Measurements from ENCODE around the gene SLTM.
"Not testable (repeated sequence)": the region's sequence is repeated elsewhere in the genome, so short reads cannot be mapped to it uniquely, and the experiment has no call there.

SLTM gene

DNA sequence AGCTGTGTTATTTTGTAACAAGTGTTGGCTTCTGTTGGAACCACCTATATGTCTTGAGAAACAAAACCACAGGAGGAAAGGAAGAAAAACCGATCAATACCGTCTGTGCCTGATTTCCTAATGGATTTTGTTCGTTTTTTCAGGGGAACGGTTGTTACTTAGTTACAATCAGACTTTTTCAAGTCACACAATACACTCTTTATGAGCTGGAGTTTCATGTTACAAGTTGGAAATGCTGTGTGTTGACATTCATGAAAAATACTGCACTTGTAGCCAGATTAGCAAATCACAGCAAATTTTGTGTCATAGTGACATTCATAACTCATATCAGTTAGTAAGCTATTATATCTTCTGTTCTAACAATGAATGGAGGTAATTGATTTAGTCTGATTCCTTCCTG, 78.9 kb downstream of the SLTM start (continued):
- TF ChIP-seq, protein P1, sequence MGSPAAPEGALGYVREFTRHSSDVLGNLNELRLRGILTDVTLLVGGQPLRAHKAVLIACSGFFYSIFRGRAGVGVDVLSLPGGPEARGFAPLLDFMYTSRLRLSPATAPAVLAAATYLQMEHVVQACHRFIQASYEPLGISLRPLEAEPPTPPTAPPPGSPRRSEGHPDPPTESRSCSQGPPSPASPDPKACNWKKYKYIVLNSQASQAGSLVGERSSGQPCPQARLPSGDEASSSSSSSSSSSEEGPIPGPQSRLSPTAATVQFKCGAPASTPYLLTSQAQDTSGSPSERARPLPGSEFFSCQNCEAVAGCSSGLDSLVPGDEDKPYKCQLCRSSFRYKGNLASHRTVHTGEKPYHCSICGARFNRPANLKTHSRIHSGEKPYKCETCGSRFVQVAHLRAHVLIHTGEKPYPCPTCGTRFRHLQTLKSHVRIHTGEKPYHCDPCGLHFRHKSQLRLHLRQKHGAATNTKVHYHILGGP (tag by site-specific recombination; IDR thresholded peaks at IDR 0.05): no peak
- TF ChIP-seq, protein P2, sequence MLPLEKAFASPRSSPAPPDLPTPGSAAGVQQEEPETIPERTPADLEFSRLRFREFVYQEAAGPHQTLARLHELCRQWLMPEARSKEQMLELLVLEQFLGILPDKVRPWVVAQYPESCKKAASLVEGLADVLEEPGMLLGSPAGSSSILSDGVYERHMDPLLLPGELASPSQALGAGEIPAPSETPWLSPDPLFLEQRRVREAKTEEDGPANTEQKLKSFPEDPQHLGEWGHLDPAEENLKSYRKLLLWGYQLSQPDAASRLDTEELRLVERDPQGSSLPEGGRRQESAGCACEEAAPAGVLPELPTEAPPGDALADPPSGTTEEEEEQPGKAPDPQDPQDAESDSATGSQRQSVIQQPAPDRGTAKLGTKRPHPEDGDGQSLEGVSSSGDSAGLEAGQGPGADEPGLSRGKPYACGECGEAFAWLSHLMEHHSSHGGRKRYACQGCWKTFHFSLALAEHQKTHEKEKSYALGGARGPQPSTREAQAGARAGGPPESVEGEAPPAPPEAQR (tag by site-specific recombination; IDR thresholded peaks at IDR 0.05): no peak
- 0 out of 2 replicates have a peak, but pooled peaks have one; percentile 10 for TF ChIP-seq GFI1B (tag by site-specific recombination; IDR thresholded peaks at IDR 0.05)
- TF ChIP-seq RBAK (tag by site-specific recombination; IDR thresholded peaks at IDR 0.05): no peak
- TF ChIP-seq ZBTB17 (tag by site-specific recombination; IDR thresholded peaks at IDR 0.05): no peak
- no peak for TF ChIP-seq ZNF658 (tag by site-specific recombination; IDR thresholded peaks at IDR 0.05)
- TF ChIP-seq, protein P3, sequence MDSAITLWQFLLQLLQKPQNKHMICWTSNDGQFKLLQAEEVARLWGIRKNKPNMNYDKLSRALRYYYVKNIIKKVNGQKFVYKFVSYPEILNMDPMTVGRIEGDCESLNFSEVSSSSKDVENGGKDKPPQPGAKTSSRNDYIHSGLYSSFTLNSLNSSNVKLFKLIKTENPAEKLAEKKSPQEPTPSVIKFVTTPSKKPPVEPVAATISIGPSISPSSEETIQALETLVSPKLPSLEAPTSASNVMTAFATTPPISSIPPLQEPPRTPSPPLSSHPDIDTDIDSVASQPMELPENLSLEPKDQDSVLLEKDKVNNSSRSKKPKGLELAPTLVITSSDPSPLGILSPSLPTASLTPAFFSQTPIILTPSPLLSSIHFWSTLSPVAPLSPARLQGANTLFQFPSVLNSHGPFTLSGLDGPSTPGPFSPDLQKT (IDR thresholded peaks at IDR 0.05; ENCODE audit: borderline replicate concordance, low read depth, low read length): no peak
- TF ChIP-seq, protein P4, sequence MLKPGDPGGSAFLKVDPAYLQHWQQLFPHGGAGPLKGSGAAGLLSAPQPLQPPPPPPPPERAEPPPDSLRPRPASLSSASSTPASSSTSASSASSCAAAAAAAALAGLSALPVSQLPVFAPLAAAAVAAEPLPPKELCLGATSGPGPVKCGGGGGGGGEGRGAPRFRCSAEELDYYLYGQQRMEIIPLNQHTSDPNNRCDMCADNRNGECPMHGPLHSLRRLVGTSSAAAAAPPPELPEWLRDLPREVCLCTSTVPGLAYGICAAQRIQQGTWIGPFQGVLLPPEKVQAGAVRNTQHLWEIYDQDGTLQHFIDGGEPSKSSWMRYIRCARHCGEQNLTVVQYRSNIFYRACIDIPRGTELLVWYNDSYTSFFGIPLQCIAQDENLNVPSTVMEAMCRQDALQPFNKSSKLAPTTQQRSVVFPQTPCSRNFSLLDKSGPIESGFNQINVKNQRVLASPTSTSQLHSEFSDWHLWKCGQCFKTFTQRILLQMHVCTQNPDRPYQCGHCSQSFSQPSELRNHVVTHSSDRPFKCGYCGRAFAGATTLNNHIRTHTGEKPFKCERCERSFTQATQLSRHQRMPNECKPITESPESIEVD (tag by site-specific recombination; IDR thresholded peaks at IDR 0.05): peak; percentile 51
- no peak for TF ChIP-seq KLF9 (tag by site-specific recombination; IDR thresholded peaks at IDR 0.05; ENCODE audit: low read depth)
- no peak for TF ChIP-seq PRDM1 (tag by site-specific recombination; IDR thresholded peaks at IDR 0.05)
- TF ChIP-seq ZFHX2 (tag by site-specific recombination; conservative IDR thresholded peaks at IDR 0.05): no peak
- TF ChIP-seq GLIS2 (tag by site-specific recombination; IDR thresholded peaks at IDR 0.05): no peak
- TF ChIP-seq KLF10 (tag by site-specific recombination; IDR thresholded peaks at IDR 0.05): no peak
- no peak for TF ChIP-seq ZNF112 (tag by site-specific recombination; IDR thresholded peaks at IDR 0.05)
- TF ChIP-seq ZNF202 (tag by site-specific recombination; IDR thresholded peaks at IDR 0.05; ENCODE audit: borderline replicate concordance): no peak
- no peak for TF ChIP-seq ZNF175 (tag by site-specific recombination; IDR thresholded peaks at IDR 0.05)

DNA sequence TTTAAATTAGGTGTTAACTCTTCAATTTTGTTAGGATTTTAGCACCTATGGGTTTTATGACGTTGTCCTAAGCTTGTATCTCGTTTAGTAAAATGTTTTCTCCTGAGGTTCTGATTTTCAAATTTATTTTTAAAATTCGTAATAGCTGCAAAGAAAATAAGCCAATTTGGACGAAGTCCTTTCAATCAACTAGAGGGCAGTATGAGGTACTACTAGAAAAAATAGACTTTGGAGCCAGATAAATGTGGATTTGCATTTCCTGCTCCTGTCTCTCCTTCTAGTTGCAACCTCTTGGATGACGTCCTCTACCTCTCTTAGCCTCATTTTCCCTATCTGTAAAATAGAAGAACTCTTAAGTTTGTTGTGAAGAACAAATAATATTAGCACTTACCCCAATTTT, 81.1 kb downstream of the SLTM start:
- ChIA-PET CTCF (no interaction called here), POLR2A (no interaction called here)
- Histone ChIP-seq H3K27ac (ENCODE audit: extremely low read depth, low read depth, low read length) (no peak overlapping the region), H3K4me3 (ENCODE audit: low read depth, low read length) (no peak overlapping the region), H3K36me3 (ENCODE audit: control insufficient read depth in 2 of 2, insufficient read depth in 1 of 2, low read length in 2 of 2) (no peaks in the 10 kb centered on the region; a peak in 1 of 3 replicates), H3K9me3 (ENCODE audit: control insufficient read depth, insufficient read depth, low read depth, low read length) (no peaks in the 10 kb centered on the region), H3K4me1 (ENCODE audit: control insufficient read depth, insufficient read depth, low read length) (no peaks in the 10 kb centered on the region)
- TF ChIP-seq PRDM1 (tag by site-specific recombination; IDR thresholded peaks at IDR 0.05): no peak
- TF ChIP-seq ZXDB (tag by site-specific recombination; IDR thresholded peaks at IDR 0.05): no peak
- TF ChIP-seq ZBTB1 (tag by site-specific recombination; IDR thresholded peaks at IDR 0.05): no peak

DNA sequence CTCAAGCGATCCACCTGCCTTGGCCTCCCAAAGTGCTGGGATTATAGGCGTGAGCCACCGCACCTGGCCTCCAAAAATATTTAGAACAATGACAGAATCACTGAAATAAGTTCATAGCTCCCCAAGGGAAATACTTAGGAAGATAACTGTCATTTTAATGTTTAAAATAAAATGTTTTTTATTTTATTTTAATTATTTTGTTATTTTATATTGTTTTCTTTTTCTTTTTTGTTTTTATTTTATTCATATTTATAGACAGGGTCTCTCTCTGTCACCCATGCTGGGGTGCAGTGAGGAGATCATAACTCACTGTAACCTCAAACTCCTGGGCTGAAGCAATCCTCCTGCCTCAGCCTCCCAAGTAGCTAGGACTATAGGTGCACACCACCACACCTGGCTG, 82.3 kb downstream of the SLTM start:
- H3K4me3 ChIP-seq (ENCODE audit: low read depth, low read length); H3K9me3 ChIP-seq (ENCODE audit: control insufficient read depth, insufficient read depth, low read depth, low read length); H3K4me1 ChIP-seq (ENCODE audit: control insufficient read depth, insufficient read depth, low read length); H3K36me3 ChIP-seq (ENCODE audit: control insufficient read depth in 2 of 2, insufficient read depth in 1 of 2, low read length in 2 of 2); H3K27ac ChIP-seq (ENCODE audit: extremely low read depth, low read depth, low read length); POLR2A ChIA-PET: not testable (repeated sequence)
- CTCF ChIA-PET: interaction anchor here (0.6 kb wide), 1 partner anchor 611 kb away, joined by 3 read pairs; no protein-coding TSS in a partner anchor

All from HEK293 (cell line).